Spleen (tissue), 7 donors: ENCODE results near the gene TMSB4Y.

Experiments
- CTCF ChIP-seq, 11 experiments: fragments of 200-600 bp in 7 of 11; fragments of 450-650 bp in 4 of 11; sonication (generic) in 4 of 11; IDR thresholded peaks in 8 of 11; conservative IDR thresholded peaks in 3 of 11; 1 replicate in 7 of 11; 2 replicates in 4 of 11; pipeline versions ENCODE4 v1.4.0 to v1.8.0; 2016 to 2021; ENCODE audit warnings: antibody characterized with exemption in 11 of 11, inconsistent platforms in 4 of 11, mild to moderate bottlenecking in 1 of 11
- POLR2A ChIP-seq, 3 donors: fragments of 450-650 bp; IDR thresholded peaks; one replicate each; pipeline ENCODE4 v1.5.1; 2017; ENCODE audit warnings: antibody characterized with exemption in 3 of 3, mild to moderate bottlenecking in 1 of 3
- POLR2AphosphoS5 ChIP-seq, 3 donors: sonication (generic); formaldehyde crosslinking; IDR thresholded peaks; one replicate each; pipeline ENCODE4 v1.5.1; 2017; ENCODE audit warnings: antibody characterized with exemption in 3 of 3
- donor health status: DM: no; HTN: no; CAD: no; lungs with moderate emphysema.
- donor health status: DM: no; HTN: no; CAD: no.
- donor health status: DM: no; HTN: no; CAD: no.

GRCh38 chrY:13702276-13702675, 1.4 kb upstream of the TMSB4Y start:
- no peak for TF ChIP-seq CTCF (IDR thresholded peaks at IDR 0.05 in 8 of 11, conservative IDR thresholded peaks at IDR 0.05 in 3 of 11)
- TF ChIP-seq POLR2A (IDR thresholded peaks at IDR 0.05) = no peak
- no peak for TF ChIP-seq POLR2AphosphoS5 (IDR thresholded peaks at IDR 0.05)
